HCEC 1CT (cell line): ENCODE data around the gene PLPPR4.
"Not testable (repeated sequence)": the region's sequence is repeated elsewhere in the genome, so short reads cannot be mapped to it uniquely, and the experiment has no call there.

ENCODE experiments used
- DNase-seq: peaks from one replicate; pipeline ENCODE4 v3.0.0-alpha.2; 2017

Gene PLPPR4

GRCh38 chr1:99269321-99269720, 5.0 kb downstream of the PLPPR4 start:
- peak; percentile 22 for DNase-seq

DNA sequence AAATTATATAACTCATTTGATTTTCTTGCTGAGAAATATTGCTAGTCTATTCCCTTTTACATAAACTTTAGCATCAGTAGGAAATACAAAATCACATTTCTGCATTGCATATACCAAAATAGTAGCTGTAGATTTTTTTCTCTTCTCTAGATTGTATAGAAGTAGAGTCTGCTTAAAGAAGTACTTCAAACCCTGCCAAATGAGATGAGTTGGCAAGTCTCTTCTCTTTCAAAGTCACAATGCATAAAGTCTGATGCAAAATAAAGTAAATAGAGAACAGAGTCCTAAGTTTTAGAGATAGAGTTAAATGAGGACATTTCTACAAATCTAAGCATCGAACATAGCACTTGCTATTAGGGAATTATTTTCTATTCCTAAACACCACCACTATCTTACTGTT, 6.4 kb downstream of the PLPPR4 start:
- no peak for DNase-seq

DNA sequence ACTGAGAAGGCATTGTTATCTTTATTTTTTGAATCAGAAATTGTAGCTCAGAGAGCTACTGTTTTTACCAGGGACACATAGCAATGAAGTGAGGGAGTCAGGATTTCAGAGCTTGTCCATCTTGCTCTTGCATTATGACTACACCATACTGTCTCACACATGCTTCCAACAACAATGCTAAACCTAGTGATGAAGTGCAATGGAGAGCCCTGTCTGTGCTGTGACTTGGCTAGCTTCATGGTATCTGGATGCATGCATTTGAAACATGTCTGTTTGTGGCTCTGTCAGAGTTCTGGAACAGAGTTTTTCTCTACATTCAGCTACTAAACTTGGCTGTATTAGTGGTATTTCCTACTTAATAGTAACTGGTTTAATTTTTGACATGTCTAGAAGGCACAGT, 7.0 kb downstream of the PLPPR4 start:
- DNase-seq, result no peak

DNA sequence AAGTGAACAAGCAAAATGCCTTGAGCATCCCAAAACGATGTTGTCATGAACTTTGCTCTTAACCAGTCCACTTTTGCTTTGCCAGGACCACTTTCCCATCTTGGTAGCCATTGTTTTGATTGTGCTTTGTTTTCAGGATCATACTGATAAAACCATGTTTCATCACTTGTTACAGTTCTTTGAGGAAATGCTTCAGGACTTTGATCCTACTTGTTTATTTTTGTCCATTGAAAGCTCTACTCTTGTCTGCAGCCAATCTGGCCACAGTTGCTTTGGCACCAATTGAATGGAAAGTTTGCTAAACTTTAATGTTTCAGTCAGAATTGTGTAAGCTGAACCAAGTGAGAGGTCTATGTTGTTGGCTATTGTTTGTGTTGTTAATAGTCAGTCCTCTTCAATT, 12.8 kb downstream of the PLPPR4 start:
- DNase-seq, result no peak

GRCh38 chr1:99279525-99279924, 15.2 kb downstream of the PLPPR4 start:
- DNase-seq, result no peak

GRCh38 chr1:99281105-99281504, 16.8 kb downstream of the PLPPR4 start:
- no peak for DNase-seq

GRCh38 chr1:99282536-99282935, 18.2 kb downstream of the PLPPR4 start:
- no peak for DNase-seq

GRCh38 chr1:99283521-99283920, 19.2 kb downstream of the PLPPR4 start:
- not testable (repeated sequence) for DNase-seq

DNA sequence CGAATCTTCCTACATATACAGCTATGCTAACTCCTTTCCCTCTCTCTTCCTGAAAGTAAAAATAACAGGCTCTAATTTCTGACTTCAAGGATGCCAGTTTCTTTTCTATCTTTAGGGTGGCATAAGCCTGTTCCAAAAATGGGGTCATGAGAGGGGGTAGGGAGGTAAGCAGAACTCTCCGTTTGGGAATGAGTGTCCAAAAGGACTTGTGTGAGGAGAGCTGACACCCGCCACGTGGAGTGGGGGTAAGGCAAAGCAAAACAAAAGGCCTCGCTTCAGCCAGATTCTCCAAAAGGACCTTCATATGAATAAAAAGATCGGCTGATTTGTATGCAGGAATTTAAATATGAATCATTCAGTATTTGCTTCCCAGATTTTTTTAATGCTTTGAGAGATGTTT, 28.6 kb downstream of the PLPPR4 start:
- peak; percentile 21 for DNase-seq

DNA sequence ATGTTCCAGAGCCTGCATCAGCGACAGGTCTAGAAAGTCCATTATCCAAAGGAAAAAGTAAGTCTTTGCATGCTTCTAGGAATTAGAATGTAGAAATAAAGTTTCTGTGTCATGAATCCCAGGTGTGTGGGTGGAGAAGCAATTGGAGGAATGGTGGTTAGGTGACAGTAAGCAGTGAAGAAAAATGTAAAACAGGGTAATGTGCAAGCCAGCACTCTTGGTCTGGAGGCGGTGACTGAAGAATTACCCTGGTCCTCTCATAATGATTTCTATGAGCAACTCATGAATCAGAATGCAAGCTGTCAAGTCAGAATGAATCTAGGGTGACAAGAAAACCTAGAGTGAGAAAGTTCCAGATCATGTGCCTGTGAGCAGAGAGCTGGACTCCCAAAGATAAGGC, 33.6 kb downstream of the PLPPR4 start:
- DNase-seq, result no peak

DNA sequence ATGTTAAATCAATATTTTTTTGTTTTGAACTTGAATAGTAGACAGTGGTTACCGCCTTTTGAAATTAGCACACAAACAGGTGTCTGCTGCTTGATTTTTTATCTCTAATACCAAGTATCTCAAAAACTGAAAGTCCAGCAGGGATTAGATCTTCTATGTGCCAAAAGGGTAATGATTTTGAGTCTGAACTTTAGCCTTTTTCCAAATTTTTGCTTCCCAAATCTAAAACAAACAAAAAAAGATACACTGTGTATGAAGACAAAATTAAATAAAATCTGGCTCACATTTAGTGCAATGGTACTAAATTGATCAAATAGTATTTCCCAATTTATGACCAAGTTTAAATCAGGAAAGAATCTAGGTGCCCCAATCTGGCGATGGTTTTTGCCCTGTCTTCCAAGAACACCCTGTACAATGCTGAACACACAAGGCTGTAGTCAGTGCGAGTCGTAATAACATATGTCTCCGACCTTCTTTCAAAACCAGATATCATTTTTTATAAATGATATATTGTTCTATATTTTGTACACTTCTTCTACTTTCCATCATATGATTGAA, 40.5 kb downstream of the PLPPR4 start:
- DNase-seq, result no peak

- peak; percentile 67 for DNase-seq
Measured at GRCh38 chr1:99305626-99306025, 41.3 kb downstream of the PLPPR4 start.

DNA sequence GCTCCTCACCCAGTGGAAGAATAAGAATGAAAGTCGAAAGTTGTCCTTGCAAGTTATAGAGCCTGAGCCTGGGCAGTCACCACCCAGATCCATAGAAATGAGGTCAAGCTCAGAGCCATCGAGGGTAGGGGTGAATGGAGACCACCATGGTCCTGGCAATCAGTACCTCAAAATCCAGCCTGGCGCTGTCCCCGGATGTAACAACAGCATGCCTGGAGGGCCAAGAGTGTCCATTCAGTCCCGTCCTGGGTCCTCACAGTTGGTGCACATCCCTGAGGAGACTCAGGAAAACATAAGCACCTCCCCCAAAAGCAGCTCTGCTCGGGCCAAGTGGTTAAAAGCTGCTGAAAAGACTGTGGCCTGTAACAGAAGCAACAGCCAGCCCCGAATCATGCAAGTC, 41.8 kb downstream of the PLPPR4 start:
- no peak for DNase-seq

- DNase-seq, result no peak
Measured at GRCh38 chr1:99306644-99307043, 42.4 kb downstream of the PLPPR4 start.

DNA sequence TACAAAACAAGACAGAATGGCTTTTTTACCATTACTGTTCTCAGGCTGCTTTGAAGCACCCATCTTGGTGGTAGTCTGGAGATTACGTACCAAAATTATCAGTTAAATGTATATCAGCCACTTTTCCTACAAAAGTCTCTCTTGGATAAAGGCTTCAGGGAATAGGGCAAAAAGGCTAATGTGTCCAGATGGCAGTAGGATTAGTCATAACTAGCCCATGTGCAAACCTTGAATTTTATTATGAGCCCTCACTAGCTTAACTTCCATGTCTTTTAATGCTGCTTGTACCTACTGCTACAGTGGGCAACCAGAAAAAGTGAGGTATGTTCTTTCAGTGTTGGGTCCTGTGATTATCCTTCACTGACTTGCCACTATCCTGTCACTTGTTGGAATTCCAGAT, 51.0 kb downstream of the PLPPR4 start:
- peak; percentile 27 for DNase-seq

DNA sequence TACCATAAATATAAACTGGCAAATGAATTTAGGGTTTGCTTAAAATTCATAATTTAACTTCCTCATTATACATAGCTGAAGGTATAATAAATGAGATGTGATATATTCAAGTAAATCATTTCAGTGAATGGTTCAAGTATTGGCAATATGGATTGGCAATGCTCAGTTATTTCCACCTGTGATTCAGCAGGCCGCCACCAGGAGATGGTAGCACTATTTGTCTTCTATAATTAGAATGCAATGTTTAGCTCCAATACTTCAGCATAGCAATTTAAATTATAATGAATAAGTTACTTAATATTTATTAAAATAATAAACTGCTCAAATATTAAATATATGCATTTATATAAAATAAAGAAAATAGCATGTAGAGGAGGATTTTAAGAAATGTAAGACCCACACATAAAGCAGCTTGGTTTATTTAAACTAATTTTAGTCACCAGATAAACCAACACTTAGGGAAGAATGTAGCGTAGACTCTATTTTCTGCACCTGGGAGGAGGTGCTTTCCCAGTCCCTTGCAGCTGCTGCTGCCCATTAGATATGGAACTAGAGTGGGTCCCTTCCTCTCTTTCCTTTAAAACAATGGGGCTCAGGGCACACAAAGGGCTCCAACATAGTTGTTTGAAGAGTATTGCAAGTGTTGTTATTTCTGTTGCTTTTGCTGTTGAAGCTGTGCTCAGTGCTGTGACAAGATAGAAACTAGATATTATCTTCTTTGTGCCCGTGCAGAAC, 62.1 kb downstream of the PLPPR4 start:
- no peak for DNase-seq

DNA sequence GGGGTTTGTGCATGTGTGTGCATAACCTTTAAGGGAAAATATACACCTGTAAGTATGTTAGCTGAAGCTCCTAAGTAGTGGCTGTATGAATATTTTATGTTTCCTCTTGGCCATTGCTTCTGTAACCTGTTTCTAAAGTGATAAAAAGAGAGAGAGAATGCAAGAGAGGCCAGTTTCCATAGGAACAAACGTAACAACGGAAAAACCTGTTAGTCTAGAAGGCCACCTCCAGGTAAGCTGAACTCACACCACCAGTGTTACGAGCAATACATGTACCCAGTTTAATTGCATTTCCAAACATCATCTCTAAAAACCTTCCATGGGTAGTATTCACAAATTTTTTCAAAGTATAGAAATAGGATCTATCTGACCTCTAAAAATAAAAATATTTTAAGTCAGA, 63.1 kb downstream of the PLPPR4 start:
- DNase-seq, result no peak

GRCh38 chr1:99328171-99328570, 63.9 kb downstream of the PLPPR4 start:
- DNase-seq, result no peak

DNA sequence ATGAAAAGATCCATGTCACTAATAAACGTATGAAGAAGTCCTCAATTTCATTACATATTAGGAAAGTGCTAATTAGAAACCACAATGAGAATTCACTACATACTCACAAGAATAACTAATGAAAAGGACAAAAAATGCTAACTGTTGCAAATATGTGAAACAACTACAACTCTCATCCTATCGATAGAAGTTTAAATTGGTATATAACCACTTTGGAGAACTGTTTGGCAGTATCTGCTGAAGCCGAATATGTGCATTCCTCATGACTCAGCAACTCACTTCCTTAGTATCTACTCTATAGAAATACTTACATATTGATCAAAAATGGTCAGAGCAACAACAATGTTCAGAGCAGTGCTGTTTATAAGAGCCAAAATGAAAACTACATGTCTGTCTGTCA, 66.8 kb downstream of the PLPPR4 start:
- DNase-seq, result no peak

DNA sequence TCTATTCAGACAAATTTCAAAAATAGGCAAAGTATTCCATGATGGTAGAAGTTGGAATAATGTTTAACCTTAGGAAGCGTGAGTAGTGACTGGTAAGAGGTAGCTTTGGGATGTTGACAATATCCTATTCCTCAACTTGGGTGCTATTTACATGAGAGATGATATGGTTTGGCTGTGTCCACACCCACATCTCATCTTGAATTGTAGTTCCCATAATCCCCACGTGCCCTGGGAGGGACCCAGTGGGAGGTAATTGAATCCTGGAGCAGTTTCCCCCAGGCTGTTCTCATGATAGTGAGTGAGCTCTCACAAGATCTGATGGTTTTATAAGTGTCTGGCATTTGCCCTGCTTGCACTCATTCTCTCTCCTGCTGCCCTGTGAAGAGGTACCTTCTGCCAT, 67.3 kb downstream of the PLPPR4 start:
- DNase-seq, result no peak

DNA sequence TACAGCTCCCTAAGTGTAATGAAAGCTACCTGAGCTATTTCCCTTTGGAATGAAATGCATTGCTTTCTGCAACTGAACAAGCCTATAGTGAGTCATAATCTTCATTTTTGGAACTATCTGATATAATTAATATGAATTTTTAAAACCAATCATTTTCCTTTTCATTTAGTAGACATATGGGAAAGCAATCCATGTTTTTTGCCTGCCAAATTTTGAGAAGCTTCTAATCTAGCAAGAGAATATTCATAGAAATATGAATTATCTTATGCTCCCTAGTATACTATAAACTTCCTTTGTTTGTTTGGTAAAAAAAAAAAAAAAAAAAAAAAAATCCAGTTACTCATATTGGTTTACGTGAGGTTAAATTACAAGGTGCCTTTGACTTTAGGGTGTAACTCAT, 68.3 kb downstream of the PLPPR4 start:
- no peak for DNase-seq

GRCh38 chr1:99334991-99335390, 70.7 kb downstream of the PLPPR4 start:
- DNase-seq, result no peak

- DNase-seq, result no peak
Measured at GRCh38 chr1:99347041-99347684, 82.9 kb downstream of the PLPPR4 start.

- DNase-seq, result peak; percentile 39
Measured at GRCh38 chr1:99348397-99349132, 84.3 kb downstream of the PLPPR4 start.
